NAMALWA (cell line): ENCODE results near the gene RPS8.
"Not testable (repeated sequence)": the region's sequence is repeated elsewhere in the genome, so short reads cannot be mapped to it uniquely, and the experiment has no call there.

Source experiments
- DNase-seq: peaks from one replicate; pipeline ENCODE4 v3.0.0-alpha.2; 2015; ENCODE audit warnings: low spot score

The RPS8 gene

DNA sequence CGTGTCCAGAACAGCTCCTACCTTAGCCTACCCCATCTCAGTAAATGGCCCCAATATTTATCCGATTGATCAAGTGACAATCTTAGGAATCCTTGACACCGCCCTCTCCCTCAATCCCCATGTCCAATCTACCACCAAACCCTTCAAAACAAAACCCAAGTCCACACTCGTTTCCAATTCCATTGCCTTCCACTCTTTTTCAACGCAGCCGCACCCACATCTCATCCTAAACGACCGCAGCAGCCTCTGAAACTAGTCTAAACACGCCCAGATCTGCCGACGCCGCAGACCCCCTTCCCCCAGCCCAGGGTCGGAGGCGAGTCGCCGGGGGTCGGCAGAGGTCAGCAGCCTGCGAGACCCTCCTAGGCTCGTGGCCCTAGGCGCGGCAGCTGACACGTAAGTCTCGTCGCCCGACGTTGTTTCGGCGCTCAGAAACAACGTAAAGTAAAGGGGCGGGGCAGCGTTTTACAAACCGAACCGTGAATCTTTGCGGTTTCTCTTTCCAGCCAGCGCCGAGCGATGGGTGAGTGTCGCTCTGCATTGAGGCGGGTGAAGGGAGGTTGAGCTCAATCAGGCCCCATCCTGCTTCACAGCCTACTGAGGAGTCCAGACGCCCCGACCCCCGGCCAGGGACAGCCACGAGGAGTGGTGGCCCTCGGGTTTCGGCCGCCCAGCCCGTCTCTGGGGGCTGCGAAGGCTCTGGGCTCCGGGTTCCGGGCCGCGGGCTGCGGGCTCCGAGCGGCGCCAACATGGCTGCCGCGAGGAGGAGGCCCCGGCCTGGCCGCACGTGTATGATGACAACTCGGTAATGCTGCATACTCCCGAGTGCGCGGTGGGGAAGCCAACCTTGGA lies at the start of gene RPS8:
RPS8 (plus strand) TSS at position 463 of the 852 bp plus-strand sequence; CDS start at position 520, 57 bp downstream.
- DNase-seq = peak; percentile 95

DNA sequence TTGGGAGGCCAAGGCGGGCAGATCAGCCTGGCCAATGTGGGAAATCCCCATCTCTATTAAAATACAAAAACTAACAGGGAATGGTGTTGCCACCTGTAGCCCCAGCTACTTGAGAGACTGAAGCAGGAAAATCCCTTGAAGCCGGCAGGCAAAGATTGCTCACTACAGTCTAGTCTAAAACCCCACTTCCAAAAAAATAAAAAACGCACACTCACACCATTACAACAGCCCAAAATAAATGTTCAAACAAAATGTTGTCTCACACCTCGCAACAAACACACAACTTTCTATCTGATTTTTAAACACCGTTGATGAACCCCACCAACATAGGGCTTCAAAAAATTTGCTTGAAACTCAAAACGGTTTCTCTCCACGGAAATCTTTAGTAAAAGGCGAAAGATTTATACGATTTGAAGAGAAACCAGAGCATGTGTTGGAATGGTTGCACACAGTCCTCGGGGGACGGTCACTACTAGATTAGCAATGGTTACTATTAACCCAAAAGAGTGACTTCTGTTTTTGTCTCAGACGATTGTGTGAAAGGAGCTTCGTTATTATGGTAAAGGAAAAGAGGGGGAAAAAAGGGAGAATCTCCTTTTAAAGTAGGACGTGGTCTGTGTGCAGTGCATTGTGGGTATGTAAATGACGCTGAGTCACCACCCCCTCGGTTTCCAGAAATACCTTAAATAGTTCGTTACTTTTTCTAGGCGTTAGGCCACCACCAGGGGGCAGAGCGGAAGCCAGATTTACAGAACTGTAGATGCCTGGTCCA lies 44.4 kb upstream of the RPS8 start, which contains the start of gene RNU5D-1:
RNU5D-1 (minus strand) TSS at position 430 of the 772 bp plus-strand sequence.
- DNase-seq = peak; percentile 97

DNA sequence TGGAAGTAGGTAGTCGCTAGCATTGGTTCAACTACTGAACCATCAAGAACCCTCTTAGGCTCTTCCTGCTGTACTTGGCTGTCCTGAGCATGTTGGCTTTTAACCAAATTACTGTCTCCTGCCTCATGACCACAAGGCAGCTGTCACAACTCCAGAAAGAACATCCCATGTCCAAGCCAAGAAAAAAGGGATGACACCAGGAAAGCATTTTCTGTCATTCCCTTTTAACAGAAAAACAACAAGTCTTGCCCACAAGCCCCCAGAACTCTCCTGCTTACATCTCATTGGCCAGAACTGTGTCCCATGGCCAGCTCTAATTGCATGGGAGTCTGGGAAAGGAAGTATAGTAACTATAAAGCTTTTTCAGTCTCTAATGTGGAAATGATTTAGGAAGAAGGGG lies 42.0 kb upstream of the RPS8 start:
- DNase-seq = no peak

DNA sequence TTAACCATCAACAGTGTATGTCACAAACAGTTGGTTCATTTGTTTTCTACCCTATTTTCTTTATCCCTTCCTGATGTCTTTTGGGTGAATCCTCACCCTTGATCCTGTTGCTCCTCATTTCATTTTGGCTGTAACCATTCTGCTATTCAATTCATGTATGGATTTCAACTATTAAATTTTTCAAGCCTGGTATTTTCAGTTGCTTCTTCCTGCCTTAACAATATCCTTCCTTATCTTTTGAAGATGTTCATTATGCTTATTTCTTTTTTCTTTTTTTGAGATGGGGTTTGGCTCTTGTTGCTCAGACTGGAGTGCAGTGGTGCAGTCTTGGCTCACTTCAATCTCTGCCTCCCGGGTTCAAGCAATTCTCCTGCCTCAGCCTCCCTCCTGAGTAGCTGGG lies 41.6 kb upstream of the RPS8 start:
- DNase-seq = no peak

DNA sequence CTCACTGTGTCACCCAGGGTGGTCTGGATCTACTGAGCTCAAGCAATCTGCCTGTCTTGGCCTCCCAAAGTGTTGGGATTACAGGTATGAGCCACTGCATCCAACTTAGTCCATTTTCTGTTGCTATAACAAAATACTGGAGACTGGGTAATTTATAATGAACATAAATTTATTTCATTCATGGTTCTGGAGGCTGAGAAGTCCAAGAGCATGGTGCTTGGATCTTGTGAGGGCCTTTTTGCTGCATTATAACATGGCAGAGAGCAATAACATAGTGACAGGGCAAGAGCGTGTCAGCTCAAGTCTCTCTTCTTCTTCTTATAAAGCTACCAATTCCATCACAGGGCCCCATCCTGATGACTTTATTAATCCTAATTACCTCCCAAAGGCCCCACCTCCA lies 39.3 kb upstream of the RPS8 start:
- DNase-seq = no peak

DNA sequence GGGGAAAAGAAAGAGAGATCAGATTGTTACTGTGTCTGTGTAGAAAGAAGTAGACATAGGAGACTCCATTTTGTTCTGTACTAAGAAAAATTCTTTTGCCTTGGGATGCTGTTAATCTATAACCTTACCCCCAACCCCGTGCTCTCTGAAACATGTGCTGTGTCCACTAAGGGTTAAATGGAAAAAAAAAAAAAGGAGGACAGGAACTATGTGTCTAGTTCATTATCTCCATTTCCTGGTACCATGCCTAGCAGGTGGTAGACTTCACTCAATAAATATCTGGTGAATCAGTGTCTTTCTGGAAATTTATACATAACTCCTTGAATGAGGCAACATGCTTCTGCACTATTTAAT lies 36.4 kb upstream of the RPS8 start:
- not testable (repeated sequence) for DNase-seq

DNA sequence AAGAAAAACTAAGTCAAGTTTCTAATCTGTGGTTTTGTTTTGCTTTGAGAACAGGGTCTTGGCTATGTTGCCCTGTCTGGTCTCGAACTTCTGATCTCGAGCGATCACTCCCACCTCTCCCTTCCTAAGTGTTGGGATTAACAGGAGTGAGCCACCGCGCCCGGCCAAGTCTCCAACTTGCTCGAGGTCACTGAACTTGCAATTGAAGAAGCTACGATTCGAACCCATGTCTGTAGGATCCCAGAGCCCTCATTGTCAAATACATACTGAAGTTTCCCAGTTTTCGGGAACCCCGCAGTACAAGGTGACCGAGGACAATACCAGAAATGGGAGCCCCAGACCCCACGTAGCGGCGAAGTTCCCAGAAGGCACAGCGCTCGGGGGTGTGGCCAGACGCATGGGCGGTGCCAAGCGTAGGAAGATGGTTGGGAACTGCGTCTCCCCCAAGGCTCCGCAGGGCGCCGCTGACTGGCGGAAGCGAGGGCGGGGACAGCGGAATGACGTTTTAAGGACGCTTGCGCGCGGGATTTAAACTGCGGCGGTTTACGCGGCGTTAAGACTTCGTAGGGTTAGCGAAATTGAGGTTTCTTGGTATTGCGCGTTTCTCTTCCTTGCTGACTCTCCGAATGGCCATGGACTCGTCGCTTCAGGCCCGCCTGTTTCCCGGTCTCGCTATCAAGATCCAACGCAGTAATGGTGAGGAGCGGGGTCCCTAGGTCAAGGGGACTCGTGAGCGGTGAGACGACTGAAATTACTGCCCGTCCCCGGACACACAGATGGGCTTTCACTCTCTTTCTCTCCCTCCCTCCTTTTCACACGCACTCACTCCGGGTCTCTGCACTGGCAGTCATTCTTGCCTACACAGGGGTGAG lies 35.8 kb upstream of the RPS8 start, which contains the start of gene KIF2C:
KIF2C (plus strand) TSS at position 531 of the 872 bp plus-strand sequence; CDS start at position 627, 96 bp downstream.
- DNase-seq = peak; percentile 98

DNA sequence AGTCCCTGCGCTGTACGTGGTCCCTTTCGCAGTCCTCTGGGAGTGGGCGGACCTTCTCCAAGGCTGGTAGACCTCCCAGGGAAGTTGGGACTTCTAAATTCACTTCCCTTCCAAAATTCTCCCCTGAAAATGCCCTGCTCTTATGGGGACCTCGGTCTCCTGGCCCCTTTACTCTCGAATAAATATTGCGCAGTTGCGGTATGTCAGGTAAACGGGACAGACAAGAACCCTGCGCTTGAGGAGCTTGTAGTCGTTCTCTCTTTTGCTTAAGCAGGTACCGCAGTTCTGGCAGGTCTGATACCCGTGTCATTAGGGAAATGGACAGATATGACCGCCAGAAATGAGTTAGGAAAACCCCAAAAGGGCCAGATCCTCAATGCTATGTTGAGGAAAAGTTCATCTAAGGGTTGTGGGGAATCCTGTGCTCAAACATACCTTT lies 35.1 kb upstream of the RPS8 start:
- DNase-seq = peak; percentile 45

DNA sequence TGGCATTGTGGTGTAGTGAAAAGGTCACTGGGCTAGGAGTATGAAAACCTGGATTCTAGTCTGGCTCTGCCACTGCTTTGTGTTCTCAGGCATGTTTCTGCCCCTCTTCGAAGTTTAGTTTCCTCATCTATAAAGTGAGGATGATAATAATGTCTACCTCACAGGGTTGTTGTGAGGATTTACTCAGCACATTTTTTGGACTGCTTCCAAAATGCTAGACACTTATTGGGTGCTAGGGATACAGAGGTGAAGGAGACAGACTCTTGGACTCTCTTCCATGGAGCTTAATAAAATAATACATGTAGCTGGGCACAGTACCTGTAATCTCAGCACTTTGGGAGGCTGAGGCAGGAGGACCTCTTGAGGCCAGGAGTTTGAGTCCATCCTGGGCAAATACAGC lies 32.1 kb upstream of the RPS8 start:
- no peak for DNase-seq

DNA sequence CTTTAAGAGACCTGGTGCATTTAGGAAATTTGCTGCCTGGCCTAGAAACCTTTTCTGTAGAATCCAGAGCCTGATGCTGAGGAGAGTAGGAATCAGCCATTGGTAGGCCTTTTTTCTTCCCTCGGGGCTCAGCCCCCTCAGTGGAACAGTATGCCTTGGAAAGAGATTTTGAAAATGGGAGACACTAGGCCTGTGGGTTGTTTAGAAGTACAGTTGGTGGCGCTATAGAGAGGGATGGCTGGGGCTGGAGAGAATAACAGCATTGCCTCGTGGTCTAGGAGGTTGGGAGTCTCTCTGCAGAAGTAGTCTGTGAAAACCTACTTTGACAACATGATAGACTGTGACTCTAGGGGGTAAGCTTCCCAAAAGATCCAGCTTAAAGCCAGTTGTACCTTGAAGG lies 27.5 kb upstream of the RPS8 start:
- DNase-seq = no peak

DNA sequence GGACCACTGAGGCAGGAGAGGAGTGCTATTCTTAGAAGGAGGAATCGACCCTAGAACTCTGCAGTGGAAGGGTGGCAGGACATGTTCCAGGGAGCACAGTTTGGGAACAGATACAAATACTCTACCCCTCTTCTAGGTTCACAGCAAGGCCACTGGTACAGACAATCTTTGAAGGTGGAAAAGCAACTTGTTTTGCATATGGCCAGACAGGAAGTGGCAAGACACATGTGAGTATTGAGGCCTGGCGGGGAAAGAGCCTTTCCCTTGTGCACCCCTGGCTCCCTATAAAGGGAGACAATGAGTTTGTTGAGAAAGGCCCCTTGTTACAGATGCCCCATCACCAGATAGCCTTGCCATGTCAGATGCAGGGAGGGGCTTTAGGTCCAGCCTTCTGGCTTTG lies 17.9 kb upstream of the RPS8 start:
- DNase-seq = no peak

DNA sequence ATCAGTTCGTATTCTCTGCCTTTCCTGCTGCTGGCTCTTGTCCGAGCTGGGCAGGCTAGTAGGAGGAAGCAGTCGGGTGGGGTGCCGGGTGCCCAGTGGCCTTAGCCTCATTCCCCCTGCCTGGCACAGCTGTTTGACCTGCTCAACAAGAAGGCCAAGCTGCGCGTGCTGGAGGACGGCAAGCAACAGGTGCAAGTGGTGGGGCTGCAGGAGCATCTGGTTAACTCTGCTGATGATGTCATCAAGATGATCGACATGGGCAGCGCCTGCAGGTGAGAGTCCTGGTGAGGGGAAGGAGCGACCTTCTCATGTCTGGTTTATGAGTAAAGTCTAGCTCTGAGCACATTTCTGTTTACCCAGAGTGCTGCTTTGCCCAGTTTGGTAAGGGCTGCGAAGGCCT lies 16.3 kb upstream of the RPS8 start:
- no peak for DNase-seq

DNA sequence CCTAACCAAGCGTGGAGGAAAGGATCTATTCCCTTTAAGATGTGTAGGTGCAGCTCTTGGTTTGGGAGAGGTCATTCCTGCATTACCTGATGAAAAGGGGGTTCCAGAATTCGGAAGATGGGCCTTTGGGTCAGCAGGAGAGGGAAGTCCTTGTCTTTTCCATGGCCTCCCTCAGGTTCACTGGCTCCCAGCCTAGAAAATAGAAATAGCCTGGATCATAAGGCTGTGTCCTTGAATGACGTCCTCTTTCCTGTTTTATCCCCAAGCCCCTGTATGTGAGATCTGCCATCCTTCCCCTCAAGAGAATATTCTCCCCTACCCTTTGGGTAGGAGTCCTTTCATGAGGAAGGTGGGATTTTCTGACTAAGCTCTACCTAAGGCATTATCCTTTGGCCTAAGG lies 14.5 kb upstream of the RPS8 start:
- DNase-seq = no peak

DNA sequence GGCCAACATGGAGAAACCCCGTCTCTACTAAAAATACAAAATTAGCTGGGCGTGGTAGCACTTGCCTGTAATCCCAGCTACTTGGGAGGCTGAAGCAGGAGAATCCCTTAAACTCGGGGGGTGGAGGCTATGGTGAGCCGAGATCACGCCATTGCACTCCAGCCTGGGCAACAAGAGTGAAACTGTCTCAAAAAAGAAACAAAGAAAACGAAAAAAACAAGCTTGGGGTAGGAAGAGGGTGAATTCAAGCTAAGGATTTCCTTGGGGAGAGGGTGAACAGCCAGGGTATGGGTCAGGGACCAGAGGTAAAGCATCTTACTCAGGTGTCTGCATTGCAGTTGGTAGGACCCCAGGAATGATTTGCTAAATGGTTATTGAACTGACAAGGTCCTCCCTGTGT lies 8.9 kb upstream of the RPS8 start:
- not testable (repeated sequence) for DNase-seq

DNA sequence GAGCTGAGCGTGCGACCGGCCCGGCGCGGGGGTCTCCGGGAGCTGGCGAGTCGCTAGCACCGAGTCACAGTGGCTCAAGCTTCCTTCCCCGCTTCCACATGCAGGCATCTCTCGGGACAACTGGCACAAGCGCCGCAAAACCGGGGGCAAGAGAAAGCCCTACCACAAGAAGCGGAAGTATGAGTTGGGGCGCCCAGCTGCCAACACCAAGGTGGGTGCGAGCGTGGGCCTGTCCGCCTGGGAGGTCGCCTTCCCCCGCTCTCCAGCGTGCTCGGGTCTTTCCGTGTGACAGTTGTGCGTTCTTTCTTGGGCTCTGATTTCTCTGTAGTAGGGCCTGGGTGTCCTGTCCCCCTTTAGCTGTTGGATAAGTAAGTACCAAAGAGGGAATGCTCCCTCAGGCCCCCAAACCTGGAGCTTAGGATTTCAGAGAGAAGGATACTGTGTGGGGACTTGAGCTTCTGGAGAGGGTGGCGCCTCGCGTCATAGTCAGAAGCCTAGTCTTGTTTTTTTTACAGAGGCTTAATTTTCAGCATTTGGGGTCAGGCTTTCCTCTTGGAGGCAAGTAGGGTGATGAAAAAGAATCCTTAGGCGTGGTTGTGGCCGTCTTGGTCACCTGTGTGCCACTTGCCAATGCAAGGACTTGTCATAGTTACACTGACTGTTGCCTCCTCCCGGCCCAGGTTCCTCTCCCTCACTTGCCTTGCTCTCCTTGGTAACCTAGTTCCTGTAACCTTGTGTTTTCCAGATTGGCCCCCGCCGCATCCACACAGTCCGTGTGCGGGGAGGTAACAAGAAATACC lies 790 bp downstream of the RPS8 start:
- peak; percentile 54 for DNase-seq

DNA sequence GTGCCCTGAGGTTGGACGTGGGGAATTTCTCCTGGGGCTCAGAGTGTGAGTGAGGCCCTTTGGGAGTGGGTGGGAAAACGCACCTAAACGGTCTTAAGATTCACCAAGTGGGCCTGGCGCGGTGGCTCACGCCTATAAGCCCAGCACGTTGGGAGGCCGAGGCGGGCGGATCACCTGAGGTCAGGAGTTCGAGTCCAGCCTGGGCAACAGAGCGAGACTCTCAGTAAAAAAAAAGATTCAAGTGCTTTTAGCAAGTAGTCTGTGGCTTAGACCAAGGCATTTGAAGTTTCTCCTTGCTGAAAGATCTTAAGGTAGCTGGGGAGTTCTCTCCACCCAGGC lies 1.4 kb downstream of the RPS8 start:
- DNase-seq = no peak

DNA sequence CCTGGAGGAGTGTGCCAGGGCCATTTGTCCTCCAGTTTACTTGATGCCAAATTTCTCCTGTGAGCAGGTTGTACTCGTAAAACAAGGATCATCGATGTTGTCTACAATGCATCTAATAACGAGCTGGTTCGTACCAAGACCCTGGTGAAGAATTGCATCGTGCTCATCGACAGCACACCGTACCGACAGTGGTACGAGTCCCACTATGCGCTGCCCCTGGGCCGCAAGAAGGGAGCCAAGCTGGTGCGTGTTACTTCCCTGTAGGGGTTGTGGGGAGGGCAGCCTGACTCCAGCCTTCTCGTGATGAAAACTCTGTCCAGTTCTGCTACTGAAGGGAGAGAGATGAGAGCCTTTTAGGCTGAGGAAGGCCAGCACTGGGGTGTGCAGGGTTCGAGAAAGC lies 2.2 kb downstream of the RPS8 start:
- DNase-seq = no peak

DNA sequence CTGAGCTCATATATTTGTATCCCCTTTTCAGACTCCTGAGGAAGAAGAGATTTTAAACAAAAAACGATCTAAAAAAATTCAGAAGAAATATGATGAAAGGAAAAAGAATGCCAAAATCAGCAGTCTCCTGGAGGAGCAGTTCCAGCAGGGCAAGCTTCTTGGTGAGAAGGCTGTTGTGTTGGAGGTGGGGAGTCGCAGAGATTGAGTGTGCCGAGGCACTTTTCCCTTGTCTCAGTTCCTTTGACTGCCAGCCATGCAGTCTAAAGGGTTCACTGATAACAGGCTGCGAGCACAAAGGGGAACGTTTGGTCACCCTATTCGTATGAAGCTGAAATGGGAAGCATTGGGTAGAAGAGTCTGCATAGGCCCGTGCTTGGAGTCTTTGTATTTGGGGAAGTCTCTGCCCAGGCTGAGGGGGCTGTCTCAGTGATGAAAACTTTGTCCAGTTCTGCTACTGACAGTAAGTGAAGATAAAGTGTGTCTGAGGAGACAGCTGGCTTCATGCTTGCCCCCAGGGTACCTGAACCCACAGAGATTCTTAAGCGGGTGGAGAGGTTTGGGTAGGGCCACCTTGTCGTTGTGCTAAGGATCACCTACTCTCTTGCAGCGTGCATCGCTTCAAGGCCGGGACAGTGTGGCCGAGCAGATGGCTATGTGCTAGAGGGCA lies 2.8 kb downstream of the RPS8 start:
- no peak for DNase-seq

DNA sequence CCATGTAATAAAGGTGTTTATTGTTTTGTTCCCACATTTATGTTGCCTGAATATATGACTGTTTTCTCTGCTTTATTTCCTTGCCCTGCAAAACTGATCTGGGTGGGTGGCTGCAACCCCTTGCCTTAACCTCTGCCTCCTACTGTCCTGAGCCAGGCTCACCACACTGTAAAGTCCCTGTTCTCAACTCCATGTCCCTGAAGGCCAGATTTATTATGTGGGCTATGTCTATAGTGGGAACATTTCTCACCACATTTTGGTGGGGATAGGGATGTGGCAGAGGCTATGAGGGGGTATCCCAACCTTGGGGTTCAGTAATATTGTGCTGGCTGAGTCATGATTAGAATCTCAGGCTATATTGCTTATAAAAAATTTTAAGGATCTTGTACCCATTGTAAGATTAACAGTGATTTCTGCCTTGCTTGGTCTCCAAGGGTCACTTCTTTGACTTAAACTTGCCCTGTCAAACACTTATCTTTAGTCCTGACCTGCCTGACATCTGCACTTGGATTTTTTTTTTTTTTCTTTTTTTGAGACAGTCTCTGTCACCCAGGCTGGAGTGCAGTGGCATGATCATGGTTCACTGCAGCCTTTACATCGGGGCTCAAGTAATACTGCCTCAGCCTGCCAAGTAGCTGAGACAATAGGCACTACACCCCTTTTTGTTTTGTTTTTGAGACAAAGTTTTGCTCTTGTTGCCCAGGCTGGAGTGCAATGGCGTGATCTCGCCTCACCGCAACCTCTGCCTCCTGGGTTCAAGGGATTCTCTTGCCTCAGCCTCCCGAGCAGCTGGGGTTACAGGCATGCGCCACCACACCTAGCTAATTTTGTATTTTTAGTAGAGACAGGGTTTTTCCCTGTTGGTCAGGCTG lies 3.6 kb downstream of the RPS8 start:
- DNase-seq = peak; percentile 13

DNA sequence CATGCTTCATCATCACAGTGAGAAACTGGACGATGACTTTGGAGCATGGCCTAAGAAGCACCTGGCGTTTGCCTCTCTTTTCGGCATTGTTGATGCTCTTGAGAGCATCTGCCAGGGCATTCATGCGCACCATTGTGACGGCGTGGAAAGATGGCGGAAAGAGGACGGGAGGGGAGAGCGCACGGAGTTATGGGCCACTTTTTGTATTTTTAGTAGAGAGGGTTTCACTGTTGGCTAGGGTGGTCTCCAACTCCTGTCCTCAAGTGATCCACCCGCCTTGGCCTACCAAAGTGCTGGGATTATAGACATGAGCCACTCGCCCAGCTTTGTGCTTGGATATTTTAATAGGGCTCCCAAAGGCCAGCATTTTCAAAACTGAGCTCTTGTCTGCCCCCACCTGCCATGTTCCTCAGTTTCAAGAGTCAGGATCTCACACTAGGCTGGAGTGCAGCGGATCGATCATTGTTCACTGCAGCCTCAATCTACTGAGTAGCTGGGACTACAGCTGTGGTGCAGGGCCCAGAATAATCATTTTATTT lies 5.3 kb downstream of the RPS8 start:
- peak; percentile 32 for DNase-seq
